HEK293 (cell line): ENCODE measurements around the gene BICD1.

Experiments used
- CTCF ChIA-PET: fragments of 350-600 bp; formaldehyde crosslinking; extraction: SDS; loops from one replicate; lab custom pipeline; 2021; ENCODE audit warnings: antibody characterized with exemption; lab: Yijun Ruan, JAX
- POLR2A ChIA-PET: fragments of 300-600 bp; formaldehyde crosslinking; extraction: SDS; loops from one replicate; lab custom pipeline; 2020; ENCODE audit warnings: antibody characterized with exemption, inconsistent platforms; lab: Yijun Ruan, JAX
- H3K27ac ChIP-seq: fragments of 200-500 bp; sonication (Bioruptor generic); 2 replicates; pipeline ENCODE4 v1.5.1; 2014; ENCODE audit warnings: low read depth, low read length, control low read depth, inconsistent platforms; ENCODE audit errors: extremely low read depth
- H3K36me3 ChIP-seq, 2 experiments: fragments of 200-500 bp in 1 of 2; sonication (Bioruptor generic) in 1 of 2; 1 replicate in 1 of 2; 2 replicates in 1 of 2; pipeline ENCODE4 v1.5.1; 2014 to 2017; ENCODE audit warnings: inconsistent platforms in 2 of 2, low read length in 2 of 2; ENCODE audit not compliant: control insufficient read depth in 2 of 2, insufficient read depth in 1 of 2
- H3K4me1 ChIP-seq: fragments of 200-500 bp; sonication (Bioruptor generic); 2 replicates; pipeline ENCODE4 v1.5.1; 2014; ENCODE audit warnings: mild to moderate bottlenecking, low read length, inconsistent platforms; ENCODE audit not compliant: control insufficient read depth, insufficient read depth
- H3K4me3 ChIP-seq: 2 replicates; pipeline ENCODE4 v1.5.1; 2011; ENCODE audit warnings: low read depth, mild to moderate bottlenecking, control low read depth, low read length, moderate library complexity
- H3K9me3 ChIP-seq: fragments of 200-500 bp; sonication (Bioruptor generic); 2 replicates; pipeline ENCODE4 v1.5.1; 2014; ENCODE audit warnings: low read depth, low read length, inconsistent platforms; ENCODE audit not compliant: control insufficient read depth, insufficient read depth
- AEBP2 ChIP-seq: fragments of 450-650 bp; formaldehyde crosslinking; IDR thresholded peaks from 2 replicates; pipeline ENCODE4 v1.5.1; 2016; ENCODE audit warnings: missing biosample characterization, missing genetic modification characterization, borderline replicate concordance
- GLI2 ChIP-seq: fragments of 450-650 bp; formaldehyde crosslinking; IDR thresholded peaks from 2 replicates; pipeline ENCODE4; 2017; ENCODE audit warnings: missing biosample characterization, missing genetic modification characterization, low read depth, borderline replicate concordance
- GLIS2 ChIP-seq: fragments of 450-650 bp; formaldehyde crosslinking; IDR thresholded peaks from 2 replicates; pipeline ENCODE4 v1.5.1; 2016; ENCODE audit warnings: missing biosample characterization, missing genetic modification characterization
- IKZF3 ChIP-seq: fragments of 450-650 bp; IDR thresholded peaks from 2 replicates; pipeline ENCODE4 v1.5.0; 2018; ENCODE audit warnings: missing biosample characterization, mild to moderate bottlenecking, missing genetic modification characterization, moderate library complexity
- KLF1 ChIP-seq: fragments of 450-650 bp; formaldehyde crosslinking; IDR thresholded peaks from 2 replicates; pipeline ENCODE4 v1.5.1; 2016; ENCODE audit warnings: missing biosample characterization, missing genetic modification characterization
- KLF10 ChIP-seq: fragments of 450-650 bp; IDR thresholded peaks from 2 replicates; pipeline ENCODE4 v1.5.1; 2018; ENCODE audit warnings: missing biosample characterization, mild to moderate bottlenecking, missing genetic modification characterization
- OSR2 ChIP-seq: fragments of 450-650 bp; formaldehyde crosslinking; IDR thresholded peaks from 2 replicates; pipeline ENCODE4 v1.5.1; 2016; ENCODE audit warnings: missing biosample characterization, missing genetic modification characterization
- PRDM2 ChIP-seq: fragments of 450-650 bp; formaldehyde crosslinking; IDR thresholded peaks from 2 replicates; pipeline ENCODE4 v1.5.1; 2016; ENCODE audit warnings: missing biosample characterization, missing genetic modification characterization, borderline replicate concordance
- TRIM28 ChIP-seq: IDR thresholded peaks from 2 replicates; pipeline ENCODE4 v1.6.1; 2011; ENCODE audit warnings: low read length, control low read depth, borderline replicate concordance
- ZBTB17 ChIP-seq: fragments of 450-650 bp; formaldehyde crosslinking; IDR thresholded peaks from 2 replicates; pipeline ENCODE4 v1.5.1; 2016; ENCODE audit warnings: missing biosample characterization, missing genetic modification characterization
- ZBTB21 ChIP-seq: fragments of 450-650 bp; formaldehyde crosslinking; IDR thresholded peaks from 2 replicates; pipeline ENCODE4 v1.5.1; 2017; ENCODE audit warnings: missing biosample characterization, missing genetic modification characterization
- ZNF211 ChIP-seq: fragments of 450-650 bp; formaldehyde crosslinking; IDR thresholded peaks from 2 replicates; pipeline ENCODE4 v1.5.1; 2016; ENCODE audit warnings: low read depth, missing biosample characterization, missing genetic modification characterization
- ZNF324 ChIP-seq: fragments of 450-650 bp; formaldehyde crosslinking; IDR thresholded peaks from 2 replicates; pipeline ENCODE4 v1.5.1; 2016; ENCODE audit warnings: missing biosample characterization, missing genetic modification characterization
- ZNF350 ChIP-seq: fragments of 450-650 bp; formaldehyde crosslinking; IDR thresholded peaks from 2 replicates; pipeline ENCODE4 v1.5.0; 2017; ENCODE audit warnings: missing biosample characterization, mild to moderate bottlenecking, missing genetic modification characterization
- ZNF354C ChIP-seq: fragments of 450-650 bp; formaldehyde crosslinking; IDR thresholded peaks from 2 replicates; pipeline ENCODE4 v1.5.1; 2016; ENCODE audit warnings: missing biosample characterization, missing genetic modification characterization, low read depth, borderline replicate concordance
- ZNF366 ChIP-seq: fragments of 450-650 bp; formaldehyde crosslinking; conservative IDR thresholded peaks from 2 replicates; pipeline ENCODE4 v1.5.1; 2016; ENCODE audit warnings: missing biosample characterization, missing genetic modification characterization
- ZNF449 ChIP-seq: fragments of 450-650 bp; formaldehyde crosslinking; IDR thresholded peaks from 2 replicates; pipeline ENCODE4 v1.5.1; 2017; ENCODE audit warnings: missing biosample characterization, mild to moderate bottlenecking, missing genetic modification characterization, moderate library complexity
- ZNF473 ChIP-seq: fragments of 450-650 bp; formaldehyde crosslinking; IDR thresholded peaks from 2 replicates; pipeline ENCODE4 v1.5.1; 2017; ENCODE audit warnings: missing biosample characterization, missing genetic modification characterization
- ZNF548 ChIP-seq: fragments of 450-650 bp; formaldehyde crosslinking; IDR thresholded peaks from 2 replicates; pipeline ENCODE4 v1.5.1; 2016; ENCODE audit warnings: missing biosample characterization, missing genetic modification characterization
- ZNF549 ChIP-seq: fragments of 450-650 bp; IDR thresholded peaks from 2 replicates; pipeline ENCODE4 v1.5.1; 2018; ENCODE audit warnings: missing biosample characterization, missing genetic modification characterization, mild to moderate bottlenecking, inconsistent platforms, moderate library complexity
- ZNF558 ChIP-seq: fragments of 450-650 bp; formaldehyde crosslinking; IDR thresholded peaks from 2 replicates; pipeline ENCODE4 v1.5.1; 2016; ENCODE audit warnings: missing biosample characterization, missing genetic modification characterization
- ZNF626 ChIP-seq: fragments of 450-650 bp; sonication (Bioruptor Pico); formaldehyde crosslinking; IDR thresholded peaks from 2 replicates; pipeline ENCODE4 v1.5.1; 2018; ENCODE audit warnings: missing biosample characterization, missing genetic modification characterization, inconsistent platforms
- ZNF701 ChIP-seq: fragments of 450-650 bp; formaldehyde crosslinking; IDR thresholded peaks from 2 replicates; pipeline ENCODE4 v1.5.1; 2016; ENCODE audit warnings: missing biosample characterization, missing genetic modification characterization
- ZNF777 ChIP-seq: fragments of 450-650 bp; formaldehyde crosslinking; IDR thresholded peaks from 2 replicates; pipeline ENCODE4 v1.5.1; 2017; ENCODE audit warnings: missing biosample characterization, missing genetic modification characterization, borderline replicate concordance
- ZSCAN4 ChIP-seq: fragments of 450-650 bp; formaldehyde crosslinking; IDR thresholded peaks from 2 replicates; pipeline ENCODE4 v1.5.1; 2017; ENCODE audit warnings: missing biosample characterization, missing genetic modification characterization
- ZSCAN5A ChIP-seq: fragments of 450-650 bp; formaldehyde crosslinking; IDR thresholded peaks from 2 replicates; pipeline ENCODE4 v1.5.1; 2016; ENCODE audit warnings: missing biosample characterization, missing genetic modification characterization

Gene BICD1

GRCh38 chr12:32115404-32116104, 8.9 kb downstream of the BICD1 start:
- no peak overlapping the region for H3K4me3 ChIP-seq
- POLR2A ChIA-PET, result interaction anchor here (0.6 to 2.1 kb wide), 2 partner anchors 9 to 40 kb away, joined by 6 to 12 read pairs; partner anchors contain the start of gene BICD1
- no peak overlapping the region for H3K27ac ChIP-seq
- no peaks in the 10 kb centered on the region for H3K9me3 ChIP-seq
- H3K36me3 ChIP-seq, result peaks cover 0 to 3% of the 10 kb centered on the region in 2 experiments; a peak in 1 of 3 replicates
- CTCF ChIA-PET, result interaction anchor here (0.6 to 0.9 kb wide), 2 partner anchors 24 to 434 kb away, joined by 3 to 4 read pairs; no protein-coding TSS in a partner anchor
- peaks cover 18% of the 10 kb centered on the region for H3K4me1 ChIP-seq
- no peak for TF ChIP-seq PRDM2
- TF ChIP-seq ZNF549, result no peak
- peak; percentile 65 for TF ChIP-seq ZBTB21 (tag by site-specific recombination)
- TF ChIP-seq TRIM28, result no peak
- TF ChIP-seq ZNF548 (tag by site-specific recombination), result no peak
- TF ChIP-seq ZNF473, result no peak
- TF ChIP-seq OSR2 (tag by site-specific recombination), result no peak
- TF ChIP-seq ZNF211, result no peak
- TF ChIP-seq ZBTB17 (tag by site-specific recombination), result peak; percentile 75
- no peak for TF ChIP-seq ZNF626
- TF ChIP-seq AEBP2 (tag by site-specific recombination), result no peak
- peak; percentile 90 for TF ChIP-seq ZNF366 (tag by site-specific recombination)
- TF ChIP-seq KLF1 (tag by site-specific recombination), result no peak
- peak; percentile 66; the same call in 1 of the 2 replicates for TF ChIP-seq IKZF3 (tag by site-specific recombination)
- no peak for TF ChIP-seq ZNF701 (tag by site-specific recombination)
- no peak for TF ChIP-seq ZNF350 (tag by site-specific recombination)
- no peak for TF ChIP-seq ZNF324 (tag by site-specific recombination)
- TF ChIP-seq ZNF777 (tag by site-specific recombination), result no peak
- no peak for TF ChIP-seq ZSCAN4 (tag by site-specific recombination)
- no peak for TF ChIP-seq ZSCAN5A
- TF ChIP-seq ZNF449 (tag by site-specific recombination), result peak; percentile 95
- no peak for TF ChIP-seq ZNF354C (tag by site-specific recombination)
- TF ChIP-seq GLIS2 (tag by site-specific recombination), result no peak
- no peak for TF ChIP-seq KLF10 (tag by site-specific recombination)
- TF ChIP-seq GLI2 (tag by site-specific recombination), result no peak
- 0 out of 2 replicates have a peak, but pooled peaks have one; percentile 25 for TF ChIP-seq ZNF558
